Measurements from ENCODE around the gene A4GNT.

Gene A4GNT

GRCh38 chr3:138136201-138136600, 4.0 kb upstream of the A4GNT start:
- peak overlapping the region; percentile 91 for H3K27ac ChIP-seq (replicated peaks)
- H3K27me3 ChIP-seq (ENCODE audit: insufficient read depth, poor library complexity, severe bottlenecking) = no peaks in the 10 kb centered on the region
- no peak for DNase-seq (ENCODE audit: low read depth in 1 of 2, low spot score in 1 of 2)
- TF ChIP-seq GABPA (IDR thresholded peaks at IDR 0.05; ENCODE audit: low read depth) = no peak
- no peak for TF ChIP-seq SPI1 (IDR thresholded peaks at IDR 0.05; ENCODE audit: borderline replicate concordance, low read depth)
- TF ChIP-seq POLR2AphosphoS5 (IDR thresholded peaks at IDR 0.05; ENCODE audit: low read depth) = no peak
- no peak for TF ChIP-seq CTCF (IDR thresholded peaks at IDR 0.05; ENCODE audit: insufficient read depth, low read length)
- TF ChIP-seq REST (IDR thresholded peaks at IDR 0.05; ENCODE audit: insufficient replicate concordance, low read depth) = no peak
- no peak overlapping the region for H3K4me3 ChIP-seq (replicated peaks; ENCODE audit: insufficient read depth, low read length)

GRCh38 chr3:138135833-138136194, 3.6 kb upstream of the A4GNT start:
- TF ChIP-seq REST (IDR thresholded peaks at IDR 0.05; ENCODE audit: insufficient replicate concordance, low read depth) (peak; percentile 1), GABPA (IDR thresholded peaks at IDR 0.05; ENCODE audit: low read depth) (no peak)

GRCh38 chr3:138135146-138135832, 3.1 kb upstream of the A4GNT start:
- TF ChIP-seq REST (IDR thresholded peaks at IDR 0.05; ENCODE audit: insufficient replicate concordance, low read depth) = peak; percentile 46
- TF ChIP-seq SPI1 (IDR thresholded peaks at IDR 0.05; ENCODE audit: borderline replicate concordance, low read depth) = peak; percentile 35; the same call in 1 of the 2 replicates
- no peak for TF ChIP-seq POLR2AphosphoS5 (IDR thresholded peaks at IDR 0.05; ENCODE audit: low read depth)
- Histone ChIP-seq H3K4me3 (replicated peaks; ENCODE audit: insufficient read depth, low read length) (no peak overlapping the region), H3K27ac (replicated peaks) (peak overlapping the region; percentile 91), H3K27me3 (ENCODE audit: insufficient read depth, poor library complexity, severe bottlenecking) (no peaks in the 10 kb centered on the region)
- DNase-seq (ENCODE audit: low read depth in 1 of 2, low spot score in 1 of 2) = peak in 1 of 2 experiments; percentile 23

More at GRCh38 chr3:138135833-138136194, 3.6 kb upstream of the A4GNT start:
- no peaks in the 10 kb centered on the region for H3K27me3 ChIP-seq (ENCODE audit: insufficient read depth, poor library complexity, severe bottlenecking)
- peak overlapping the region; percentile 91 for H3K27ac ChIP-seq (replicated peaks)
- no peak for DNase-seq (ENCODE audit: low read depth in 1 of 2, low spot score in 1 of 2)
- no peak overlapping the region for H3K4me3 ChIP-seq (replicated peaks; ENCODE audit: insufficient read depth, low read length)

GRCh38 chr3:138127636-138128365, 4.4 kb downstream of the A4GNT start:
- no peak for DNase-seq (ENCODE audit: low read depth in 1 of 2, low spot score in 1 of 2)
- Histone ChIP-seq H3K4me3 (replicated peaks; ENCODE audit: insufficient read depth, low read length) (no peak overlapping the region), H3K27me3 (ENCODE audit: insufficient read depth, poor library complexity, severe bottlenecking) (no peaks in the 10 kb centered on the region), H3K27ac (replicated peaks) (no peak overlapping the region)
- TF ChIP-seq SPI1 (IDR thresholded peaks at IDR 0.05; ENCODE audit: borderline replicate concordance, low read depth) (no peak), POLR2AphosphoS5 (IDR thresholded peaks at IDR 0.05; ENCODE audit: low read depth) (no peak), REST (IDR thresholded peaks at IDR 0.05; ENCODE audit: insufficient replicate concordance, low read depth) (no peak), CTCF (IDR thresholded peaks at IDR 0.05; ENCODE audit: insufficient read depth, low read length) (no peak), GABPA (IDR thresholded peaks at IDR 0.05; ENCODE audit: low read depth) (no peak)

Measured in HL-60 (cell line).